Mucosa of descending colon (tissue), 3 donors: ENCODE measurements around the gene RAMP1. TPM values are rescaled to one million over a fixed set of nuclear protein-coding genes. Genes with fewer than 3 reads are reported as not detected.

ENCODE experiments used
- ATAC-seq: fragments of 200-7000 bp; cut with Tn5 transposase; one replicate; pipeline ENCODE4 v1.9.1; 2020; ENCODE audit warnings: mild to moderate bottlenecking, moderate library complexity
- DNase-seq, 3 donors: peaks; one replicate each; pipeline ENCODE4 v3.0.0-alpha.2; 2020
- H3K36me3 ChIP-seq: fragments of 200-600 bp; one replicate; pipeline ENCODE4 v1.8.0; 2021; ENCODE audit warnings: low read depth, mild to moderate bottlenecking
- H3K4me1 ChIP-seq: fragments of 200-600 bp; one replicate; pipeline ENCODE4 v1.8.0; 2021; ENCODE audit warnings: low read depth, mild to moderate bottlenecking
- H3K4me3 ChIP-seq: fragments of 200-600 bp; one replicate; pipeline ENCODE4 v1.8.0; 2021; ENCODE audit warnings: mild to moderate bottlenecking
- H3K9me3 ChIP-seq: fragments of 200-600 bp; one replicate; pipeline ENCODE4 v1.8.0; 2021; ENCODE audit warnings: mild to moderate bottlenecking
- intact Hi-C, 2 donors: fragments of 100-400 bp; cut with DNase I in 1 of 2; cut with micrococcal nuclease in 1 of 2; formaldehyde crosslinking; loops; one replicate each; pipeline versions ENCODE4 v1.11.0 to v1.11.1; 2022; cut with DNase I, micrococcal nuclease
- total RNA-seq, 3 donors: library from RNA; stranded (reverse); fragmentation: NEBNext Ultra II Directional in 2 of 3; extraction: Animal tissue kit (Norgen Biotek cat#: 25700) in 2 of 3; gene quantifications; one replicate each; pipeline versions ENCODE4 v1.2.1 to v1.2.4, GENCODE V29; 2021 to 2023
- TF ChIP-seq, protein P1 (sequence below): fragments of 200-600 bp; IDR thresholded peaks from one replicate; pipeline ENCODE4 v1.8.0; 2022; ENCODE audit warnings: antibody characterized with exemption, mild to moderate bottlenecking
- donor health status: DM: no; HTN: no; CAD: no; lungs with moderate emphysema.
- donor health status: DM: no; HTN: no; CAD: no.
- donor health status: DM: no; HTN: yes; CAD: no.

RAMP1 gene
- total RNA-seq, 3 donors from 2014 or later: 4.9 to 154 (median 10.9) TPM

DNA sequence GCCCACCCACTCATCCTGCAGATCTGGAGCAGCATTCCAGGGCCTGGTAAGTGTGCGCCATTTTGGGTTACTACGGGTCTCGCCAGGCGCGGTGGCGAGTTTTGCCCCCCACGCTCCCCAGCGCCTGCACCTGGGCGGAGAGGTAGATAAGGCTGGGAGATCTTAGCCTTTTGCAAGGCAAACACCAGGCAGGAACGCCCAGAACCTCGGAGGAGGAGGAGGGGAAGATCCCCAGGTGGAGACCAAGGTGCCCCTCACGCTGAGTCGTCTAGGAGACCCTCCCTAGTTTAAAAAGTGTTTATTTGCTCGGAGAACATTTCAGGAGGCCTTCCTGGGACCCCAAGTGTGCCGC lies 365 bp upstream of the RAMP1 start:
- no peak overlapping the region for H3K4me3 ChIP-seq
- no peaks in the 10 kb centered on the region for H3K36me3 ChIP-seq
- TF ChIP-seq, protein P1, sequence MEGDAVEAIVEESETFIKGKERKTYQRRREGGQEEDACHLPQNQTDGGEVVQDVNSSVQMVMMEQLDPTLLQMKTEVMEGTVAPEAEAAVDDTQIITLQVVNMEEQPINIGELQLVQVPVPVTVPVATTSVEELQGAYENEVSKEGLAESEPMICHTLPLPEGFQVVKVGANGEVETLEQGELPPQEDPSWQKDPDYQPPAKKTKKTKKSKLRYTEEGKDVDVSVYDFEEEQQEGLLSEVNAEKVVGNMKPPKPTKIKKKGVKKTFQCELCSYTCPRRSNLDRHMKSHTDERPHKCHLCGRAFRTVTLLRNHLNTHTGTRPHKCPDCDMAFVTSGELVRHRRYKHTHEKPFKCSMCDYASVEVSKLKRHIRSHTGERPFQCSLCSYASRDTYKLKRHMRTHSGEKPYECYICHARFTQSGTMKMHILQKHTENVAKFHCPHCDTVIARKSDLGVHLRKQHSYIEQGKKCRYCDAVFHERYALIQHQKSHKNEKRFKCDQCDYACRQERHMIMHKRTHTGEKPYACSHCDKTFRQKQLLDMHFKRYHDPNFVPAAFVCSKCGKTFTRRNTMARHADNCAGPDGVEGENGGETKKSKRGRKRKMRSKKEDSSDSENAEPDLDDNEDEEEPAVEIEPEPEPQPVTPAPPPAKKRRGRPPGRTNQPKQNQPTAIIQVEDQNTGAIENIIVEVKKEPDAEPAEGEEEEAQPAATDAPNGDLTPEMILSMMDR: no peak
- DNase-seq: no peak
- H3K4me1 ChIP-seq: peaks cover 32% of the 10 kb centered on the region
- H3K9me3 ChIP-seq: no peaks in the 10 kb centered on the region
- ATAC-seq: no peak
- intact Hi-C loops: loop anchor here in 1 of 2 donors (10.0 kb wide), 1 partner anchor 396 kb away; no protein-coding TSS in a partner anchor

DNA sequence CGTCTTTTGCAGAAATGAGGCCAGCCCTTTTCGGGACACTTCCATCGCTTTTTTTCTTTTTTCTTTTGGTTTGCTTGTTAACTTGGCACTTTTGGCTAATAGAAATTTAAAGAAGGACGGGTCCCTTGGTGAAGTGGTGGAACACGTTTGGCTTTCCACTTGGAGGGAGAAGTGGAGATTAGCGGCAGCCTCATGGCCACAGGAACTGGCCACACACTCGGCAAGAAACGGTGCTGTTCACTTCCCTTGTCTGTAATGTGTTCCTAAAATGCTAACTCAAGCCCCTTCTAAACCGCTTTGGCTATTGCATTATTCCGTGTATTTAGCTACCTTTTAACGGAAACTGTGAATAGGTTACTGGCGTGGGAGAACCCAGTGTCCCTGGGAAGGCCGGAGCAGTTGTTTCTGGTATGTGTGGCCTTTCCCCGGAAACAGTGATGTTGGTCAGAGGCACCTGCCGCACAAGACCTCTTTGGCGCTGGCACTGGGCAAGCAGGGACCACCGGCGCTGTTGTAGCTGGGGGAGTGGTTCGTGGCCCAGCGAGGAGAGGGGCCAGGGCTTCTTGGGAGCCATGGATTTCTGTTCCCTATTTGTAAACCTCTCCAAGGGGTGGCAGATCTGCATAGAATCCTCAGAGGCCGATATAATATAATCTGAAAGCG lies 981 bp downstream of the RAMP1 start:
- H3K4me3 ChIP-seq: no peak overlapping the region
- DNase-seq (no peak), ATAC-seq (no peak)
- no peaks in the 10 kb centered on the region for H3K36me3 ChIP-seq
- no peaks in the 10 kb centered on the region for H3K9me3 ChIP-seq
- H3K4me1 ChIP-seq: peaks cover 32% of the 10 kb centered on the region
- intact Hi-C loops: no loop called here
- TF ChIP-seq, protein P1: no peak

DNA sequence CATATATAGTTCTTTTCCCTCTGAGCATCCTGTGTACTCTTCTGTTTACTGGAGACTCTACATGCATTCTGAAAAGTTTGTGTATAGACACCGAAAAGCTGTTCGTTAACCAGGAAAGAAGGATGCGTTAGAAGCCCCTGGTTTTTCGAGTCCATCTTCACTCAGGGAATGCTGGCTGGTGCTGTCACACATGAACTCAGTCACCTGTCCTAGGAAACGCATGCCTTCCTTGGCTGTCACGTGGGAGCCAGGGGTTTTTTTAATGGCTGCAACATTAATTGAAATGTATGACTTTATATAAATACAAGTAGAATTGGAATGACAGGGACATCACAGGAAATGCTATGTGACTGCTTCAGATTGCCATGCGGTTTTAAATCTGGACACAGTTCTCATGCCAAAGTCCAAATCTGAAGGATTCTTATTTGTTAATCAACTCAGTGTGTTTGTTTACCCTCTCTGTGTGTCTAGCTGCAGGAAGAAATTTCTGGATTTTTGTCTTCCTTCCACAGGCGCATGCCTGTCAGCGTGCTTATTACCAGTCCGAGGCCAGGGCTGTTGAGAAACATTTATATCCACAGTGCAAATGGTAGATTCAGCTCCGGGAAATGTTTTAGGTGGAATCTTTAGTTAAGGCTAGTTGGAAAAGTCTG lies 2.6 kb downstream of the RAMP1 start:
- Histone ChIP-seq H3K4me3 (no peak overlapping the region), H3K9me3 (no peaks in the 10 kb centered on the region), H3K36me3 (no peaks in the 10 kb centered on the region), H3K4me1 (peaks cover 32% of the 10 kb centered on the region)
- TF ChIP-seq, protein P1: no peak
- ATAC-seq (peak; percentile 31), DNase-seq (no peak)
- intact Hi-C loops: no loop called here

DNA sequence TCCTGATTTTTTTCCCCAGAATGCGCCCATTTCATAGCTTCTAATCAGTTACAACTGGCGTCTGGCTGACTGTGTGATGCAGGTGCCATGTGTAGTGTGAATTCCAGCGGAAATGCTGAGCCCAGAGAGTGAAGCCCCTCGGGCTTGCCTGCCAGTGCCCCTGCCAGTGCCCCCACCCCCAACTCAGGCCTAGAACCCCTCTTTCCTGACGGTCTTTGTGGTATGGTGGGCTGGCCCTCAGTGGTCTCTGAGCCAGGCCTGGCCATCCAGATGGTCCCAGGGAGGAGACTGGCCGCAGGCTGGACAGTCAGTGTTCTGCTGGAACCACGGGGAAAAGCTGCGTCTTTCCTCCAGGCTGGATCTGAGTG lies 3.1 kb downstream of the RAMP1 start:
- H3K4me1 ChIP-seq: peaks cover 32% of the 10 kb centered on the region
- no peak for ATAC-seq
- DNase-seq: no peak
- no peak overlapping the region for H3K4me3 ChIP-seq
- no peaks in the 10 kb centered on the region for H3K36me3 ChIP-seq
- TF ChIP-seq, protein P1: no peak
- intact Hi-C loops: no loop called here
- no peaks in the 10 kb centered on the region for H3K9me3 ChIP-seq

DNA sequence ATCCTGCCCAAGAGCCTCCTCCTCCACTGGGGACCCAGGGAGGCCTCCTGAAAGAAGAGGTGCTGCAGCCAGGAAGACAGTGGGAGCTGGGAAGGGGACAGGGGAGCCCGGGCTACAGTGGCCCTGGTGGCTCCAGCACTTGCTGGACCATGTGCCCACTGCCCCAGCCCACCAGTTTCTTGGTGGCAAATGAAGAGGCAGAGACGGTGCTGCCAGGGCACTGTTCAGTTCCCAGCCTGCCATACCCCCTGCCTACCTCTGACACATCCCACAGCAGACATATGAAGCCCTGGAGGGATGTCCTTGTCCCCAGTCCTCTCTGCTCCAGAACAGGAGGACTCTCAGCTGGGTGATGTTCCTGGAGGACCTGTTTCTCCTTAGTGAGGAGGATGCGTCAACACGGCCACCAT lies 3.7 kb downstream of the RAMP1 start:
- Histone ChIP-seq H3K9me3 (no peaks in the 10 kb centered on the region), H3K4me3 (no peak overlapping the region), H3K4me1 (peaks cover 32% of the 10 kb centered on the region), H3K36me3 (no peaks in the 10 kb centered on the region)
- ATAC-seq: no peak
- intact Hi-C loops: no loop called here
- no peak for DNase-seq
- TF ChIP-seq, protein P1: no peak
